ENCODE measurements around the gene SPOP. TPM values are rescaled to one million over a fixed set of nuclear protein-coding genes. Genes with fewer than 3 reads are reported as not detected.
"Not testable (repeated sequence)": the region's sequence is repeated elsewhere in the genome, so short reads cannot be mapped to it uniquely, and the experiment has no call there.

SPOP gene
- total RNA-seq, 8 experiments from 2014 or later = 39.4 to 61.7 (median 45.4) TPM

GRCh38 chr17:49575679-49576087, 102.2 kb downstream of the SPOP start, which contains the start of gene NXPH3:
Gene NXPH3 (plus strand): TSS chr17:49575871. CDS start chr17:49576220, 349 bp downstream.
- WGBS, 10 experiments = no CpG with 5 or more reads among the region's 55 CpGs
- H3K4me1 ChIP-seq (replicated peaks in 1 of 2) = peaks cover 0 to 4% of the 10 kb centered on the region in 2 donors
- peak; percentile 28 to 71 (median 41) for ATAC-seq (replicated peaks in 6 of 8)
- H3K4me3 ChIP-seq = peak within 1 kb of the TSS; percentile 34 to 48 (median 39)
- in situ Hi-C loops (cut with MboI; ENCODE audit: low pct_unique_long_range_greater_than_20kb in 2 of 9, low sequenced_read_pairs in 9 of 9, unreplicated experiment in 9 of 9) = loop anchor here in 4 of 9 experiments (10.0 kb wide), 3 partner anchors 109 to 419 kb away; partner anchors contain the start of gene DLX3 (in 1 of the 4)
- H3K27ac ChIP-seq = no peak within 1 kb of the TSS

- 10 to 50% (median 26%) methylated on average over 1 to 11 of the region's 29 CpGs; no CpG with 5 or more reads in 4 of the 10 experiments for WGBS, 10 experiments
- no peak for ATAC-seq (replicated peaks in 6 of 8)
- no peak overlapping the region for H3K27ac ChIP-seq
- peaks cover 0 to 4% of the 10 kb centered on the region in 2 donors for H3K4me1 ChIP-seq (replicated peaks in 1 of 2)
- in situ Hi-C loops (cut with MboI; ENCODE audit: low pct_unique_long_range_greater_than_20kb in 2 of 9, low sequenced_read_pairs in 9 of 9, unreplicated experiment in 9 of 9) = loop anchor here (5.0 to 25.0 kb wide), 11 partner anchors 110 to 437 kb away; partner anchors contain the start of genes DLX3 (in 5 of the 9), PHB1 (in 3 of the 9) and TAC4 (in 1 of the 9)
- peak overlapping the region; percentile 34 to 48 (median 39) for H3K4me3 ChIP-seq
Measured at GRCh38 chr17:49574945-49575678, 102.8 kb downstream of the SPOP start.

GRCh38 chr17:49574323-49574781, 103.5 kb downstream of the SPOP start:
- Histone ChIP-seq H3K27ac (no peak overlapping the region), H3K4me1 (replicated peaks in 1 of 2) (peaks cover 0 to 4% of the 10 kb centered on the region in 2 donors), H3K4me3 (no peak overlapping the region)
- WGBS, 10 experiments = 60 to 69% methylated on average over 1 to 4 of the region's 13 CpGs; no CpG with 5 or more reads in 8 of the 10 experiments
- in situ Hi-C loops (cut with MboI; ENCODE audit: low pct_unique_long_range_greater_than_20kb in 2 of 9, low sequenced_read_pairs in 9 of 9, unreplicated experiment in 9 of 9) = loop anchor here (5.0 to 25.0 kb wide), 11 partner anchors 110 to 438 kb away; partner anchors contain the start of genes DLX3 (in 5 of the 9), PHB1 (in 3 of the 9) and TAC4 (in 1 of the 9)
- no peak for ATAC-seq (replicated peaks in 6 of 8)

- no peak for ATAC-seq (replicated peaks in 6 of 8)
- in situ Hi-C loops (cut with MboI; ENCODE audit: low pct_unique_long_range_greater_than_20kb in 2 of 9, low sequenced_read_pairs in 9 of 9, unreplicated experiment in 9 of 9) = loop anchor here (5.0 to 25.0 kb wide), 11 partner anchors 111 to 439 kb away; partner anchors contain the start of genes DLX3 (in 5 of the 9), PHB1 (in 3 of the 9) and TAC4 (in 1 of the 9)
- Histone ChIP-seq H3K4me3 (no peak overlapping the region), H3K4me1 (replicated peaks in 1 of 2) (peaks cover 0 to 4% of the 10 kb centered on the region in 2 donors), H3K27ac (no peak overlapping the region)
- 0 to 75% (median 56%) methylated on average over 1 to 11 of the region's 15 CpGs; no CpG with 5 or more reads in 3 of the 10 experiments for WGBS, 10 experiments
Measured at GRCh38 chr17:49573510-49574322, 104.2 kb downstream of the SPOP start.

GRCh38 chr17:49572806-49573420, 105.0 kb downstream of the SPOP start:
- WGBS, 10 experiments = 40 to 83% (median 80%) methylated on average over 1 of the region's 6 CpGs; no CpG with 5 or more reads in 6 of the 10 experiments
- H3K4me3 ChIP-seq = no peak overlapping the region
- no peak for ATAC-seq (replicated peaks in 6 of 8)
- H3K27ac ChIP-seq = no peak overlapping the region
- in situ Hi-C loops (cut with MboI; ENCODE audit: low pct_unique_long_range_greater_than_20kb in 2 of 9, low sequenced_read_pairs in 9 of 9, unreplicated experiment in 9 of 9) = loop anchor here (5.0 to 25.0 kb wide), 11 partner anchors 112 to 439 kb away; partner anchors contain the start of genes DLX3 (in 5 of the 9), PHB1 (in 3 of the 9) and TAC4 (in 1 of the 9)
- H3K4me1 ChIP-seq (replicated peaks in 1 of 2) = peaks cover 0 to 4% of the 10 kb centered on the region in 2 donors

GRCh38 chr17:49572226-49572625, 105.7 kb downstream of the SPOP start:
- ATAC-seq (replicated peaks in 6 of 8) = no peak
- WGBS, 10 experiments = 58 to 89% methylated on average over 3 of the region's 3 CpGs; no CpG with 5 or more reads in 8 of the 10 experiments
- no peak overlapping the region for H3K27ac ChIP-seq
- H3K4me3 ChIP-seq = no peak overlapping the region
- in situ Hi-C loops (cut with MboI; ENCODE audit: low pct_unique_long_range_greater_than_20kb in 2 of 9, low sequenced_read_pairs in 9 of 9, unreplicated experiment in 9 of 9) = loop anchor here (5.0 to 25.0 kb wide), 11 partner anchors 113 to 440 kb away; partner anchors contain the start of genes DLX3 (in 5 of the 9), PHB1 (in 3 of the 9) and TAC4 (in 1 of the 9)
- H3K4me1 ChIP-seq (replicated peaks in 1 of 2) = peaks cover 0 to 1% of the 10 kb centered on the region in 2 donors

- no peaks in the 10 kb centered on the region for H3K4me1 ChIP-seq (replicated peaks in 1 of 2)
- no peak for ATAC-seq (replicated peaks in 6 of 8)
- in situ Hi-C loops (cut with MboI; ENCODE audit: low pct_unique_long_range_greater_than_20kb in 2 of 9, low sequenced_read_pairs in 9 of 9, unreplicated experiment in 9 of 9) = loop anchor here (5.0 to 25.0 kb wide), 11 partner anchors 113 to 441 kb away; partner anchors contain the start of genes DLX3 (in 5 of the 9), PHB1 (in 3 of the 9) and TAC4 (in 1 of the 9)
- WGBS, 10 experiments = 6 to 58% (median 40%) methylated on average over 1 to 4 of the region's 4 CpGs; no CpG with 5 or more reads in 3 of the 10 experiments
- no peak overlapping the region for H3K27ac ChIP-seq
- no peak overlapping the region for H3K4me3 ChIP-seq
Measured at GRCh38 chr17:49571764-49572163, 106.1 kb downstream of the SPOP start.

- WGBS, 10 experiments = 0 to 78% (median 60%) methylated on average over 1 to 4 of the region's 6 CpGs; no CpG with 5 or more reads in 5 of the 10 experiments
- Histone ChIP-seq H3K4me1 (replicated peaks in 1 of 2) (no peaks in the 10 kb centered on the region), H3K4me3 (no peak overlapping the region), H3K27ac (no peak overlapping the region)
- in situ Hi-C loops (cut with MboI; ENCODE audit: low pct_unique_long_range_greater_than_20kb in 2 of 9, low sequenced_read_pairs in 9 of 9, unreplicated experiment in 9 of 9) = loop anchor here (5.0 to 25.0 kb wide), 11 partner anchors 114 to 441 kb away; partner anchors contain the start of genes DLX3 (in 5 of the 9), PHB1 (in 3 of the 9) and TAC4 (in 1 of the 9)
- ATAC-seq (replicated peaks in 6 of 8) = no peak
Measured at GRCh38 chr17:49571283-49571682, 106.6 kb downstream of the SPOP start.

- Histone ChIP-seq H3K4me1 (replicated peaks in 1 of 2) (no peaks in the 10 kb centered on the region), H3K4me3 (no peak overlapping the region), H3K27ac (no peak overlapping the region)
- ATAC-seq (replicated peaks in 6 of 8) = no peak
- 39 to 100% (median 60%) methylated on average over 1 to 5 of the region's 11 CpGs; no CpG with 5 or more reads in 7 of the 10 experiments for WGBS, 10 experiments
- in situ Hi-C loops (cut with MboI; ENCODE audit: low pct_unique_long_range_greater_than_20kb in 2 of 9, low sequenced_read_pairs in 9 of 9, unreplicated experiment in 9 of 9) = loop anchor here (5.0 to 25.0 kb wide), 11 partner anchors 114 to 442 kb away; partner anchors contain the start of genes DLX3 (in 5 of the 9), PHB1 (in 3 of the 9) and TAC4 (in 1 of the 9)
Measured at GRCh38 chr17:49570540-49571242, 107.2 kb downstream of the SPOP start.

- not testable (repeated sequence) for H3K4me3 ChIP-seq; H3K4me1 ChIP-seq (replicated peaks in 1 of 2); H3K27ac ChIP-seq; ATAC-seq (replicated peaks in 6 of 8)
- in situ Hi-C loops (cut with MboI; ENCODE audit: low pct_unique_long_range_greater_than_20kb in 2 of 9, low sequenced_read_pairs in 9 of 9, unreplicated experiment in 9 of 9) = loop anchor here in 8 of 9 experiments (10.0 to 25.0 kb wide), 7 partner anchors 126 to 444 kb away; partner anchors contain the start of genes DLX3 (in 4 of the 8), PHB1 (in 3 of the 8) and TAC4 (in 1 of the 8)
- WGBS, 10 experiments = 50 to 83% (median 68%) methylated on average over 2 to 5 of the region's 7 CpGs; no CpG with 5 or more reads in 6 of the 10 experiments
Measured at GRCh38 chr17:49568695-49569047, 109.2 kb downstream of the SPOP start.
